GM18861 (cell line): ENCODE results near the gene ZNF14.
"Not testable (repeated sequence)": the region's sequence is repeated elsewhere in the genome, so short reads cannot be mapped to it uniquely, and the experiment has no call there.

ENCODE experiments used
- ATAC-seq: cut with Tn5 transposase; IDR thresholded peaks from one replicate; pipeline ENCODE4 v1.9.1; 2021; ENCODE audit not compliant: unreplicated experiment

The ZNF14 gene

GRCh38 chr19:19689023-19689422, 43.9 kb downstream of the ZNF14 start:
- not testable (repeated sequence) for ATAC-seq

GRCh38 chr19:19687090-19687489, 45.8 kb downstream of the ZNF14 start:
- ATAC-seq, result no peak

- no peak for ATAC-seq
Measured at GRCh38 chr19:19686580-19686979, 46.3 kb downstream of the ZNF14 start.

GRCh38 chr19:19686119-19686518, 46.8 kb downstream of the ZNF14 start:
- not testable (repeated sequence) for ATAC-seq

GRCh38 chr19:19679176-19680073, 53.5 kb downstream of the ZNF14 start:
- ATAC-seq, result no peak

- ATAC-seq, result no peak
Measured at GRCh38 chr19:19677579-19677978, 55.3 kb downstream of the ZNF14 start.

GRCh38 chr19:19674315-19674714, 58.6 kb downstream of the ZNF14 start:
- ATAC-seq, result no peak

- ATAC-seq, result no peak
Measured at GRCh38 chr19:19672816-19673215, 60.1 kb downstream of the ZNF14 start.

- ATAC-seq, result no peak
Measured at GRCh38 chr19:19670070-19670551, 62.8 kb downstream of the ZNF14 start.

GRCh38 chr19:19668230-19669012, 64.5 kb downstream of the ZNF14 start, which contains the start of gene ZNF101:
ZNF101 (plus strand) TSS chr19:19668839; CDS start chr19:19668964, 125 bp downstream.
- ATAC-seq, result peak; percentile 52

GRCh38 chr19:19665420-19665948, 67.4 kb downstream of the ZNF14 start:
- not testable (repeated sequence) for ATAC-seq

GRCh38 chr19:19663256-19664120, 69.4 kb downstream of the ZNF14 start, which contains the start of gene ATP13A1:
ATP13A1 (minus strand) TSS chr19:19663676; CDS start chr19:19663666, 10 bp downstream.
- ATAC-seq, result peak; percentile 66

- no peak for ATAC-seq
Measured at GRCh38 chr19:19662871-19663255, 70.0 kb downstream of the ZNF14 start.

GRCh38 chr19:19662344-19662743, 70.6 kb downstream of the ZNF14 start:
- ATAC-seq, result no peak

GRCh38 chr19:19661675-19662251, 71.1 kb downstream of the ZNF14 start:
- ATAC-seq, result no peak

- ATAC-seq, result no peak
Measured at GRCh38 chr19:19661141-19661674, 71.7 kb downstream of the ZNF14 start.
